ENCODE measurements around the gene MEX3B.
"Not testable (repeated sequence)": the region's sequence is repeated elsewhere in the genome, so short reads cannot be mapped to it uniquely, and the experiment has no call there.

MEX3B gene

GRCh38 chr15:82017656-82018055, 28.2 kb downstream of the MEX3B start:
- no peaks in the 10 kb centered on the region for H3K27me3 ChIP-seq (ENCODE audit: insufficient read depth, low read length, poor library complexity)
- no peak overlapping the region for H3K18ac ChIP-seq (ENCODE audit: low read length)
- no peak overlapping the region for H3K27ac ChIP-seq (ENCODE audit: low read depth, low read length)
- no peak overlapping the region for H4K8ac ChIP-seq (ENCODE audit: low read depth, low read length)
- H3K56ac ChIP-seq (ENCODE audit: low read length): no peak overlapping the region
- no peak overlapping the region for H2BK120ac ChIP-seq (ENCODE audit: low read depth, low read length)
- H3K36me3 ChIP-seq (ENCODE audit: control insufficient read depth, insufficient read depth, low read length): no peaks in the 10 kb centered on the region
- no peak overlapping the region for H3K4me3 ChIP-seq (ENCODE audit: low read length)
- no peak overlapping the region for H3K4me2 ChIP-seq (ENCODE audit: low read length)
- H2BK5ac ChIP-seq (ENCODE audit: low read length): no peak overlapping the region
- no CpG with 5 or more reads among the region's 7 CpGs for WGBS (ENCODE audit: extremely low coverage, insufficient coverage, low lambda C conversion rate)
- no peak overlapping the region for H3K23ac ChIP-seq (ENCODE audit: low read length)
- no peaks in the 10 kb centered on the region for H3K79me1 ChIP-seq (ENCODE audit: low read length)
- no peaks in the 10 kb centered on the region for H3K4me1 ChIP-seq (ENCODE audit: control insufficient read depth, low read depth, low read length)
- no peak overlapping the region for H3K4ac ChIP-seq (ENCODE audit: low read depth, low read length)
- no peak for DNase-seq
- no peak overlapping the region for H2BK15ac ChIP-seq (replicated peaks; ENCODE audit: low read depth)
- no peak overlapping the region for H2AK5ac ChIP-seq (ENCODE audit: low read length)
- H3K79me2 ChIP-seq (ENCODE audit: control insufficient read depth, insufficient read depth, low read length): no peaks in the 10 kb centered on the region
- H3K9ac ChIP-seq (ENCODE audit: low read length): no peak overlapping the region
- no peak overlapping the region for H4K5ac ChIP-seq (ENCODE audit: low read length)

GRCh38 chr15:82014989-82015388, 30.8 kb downstream of the MEX3B start:
- no peak overlapping the region for H3K4me2 ChIP-seq (ENCODE audit: low read length)
- H4K5ac ChIP-seq (ENCODE audit: low read length): no peak overlapping the region
- no peak overlapping the region for H2BK15ac ChIP-seq (replicated peaks; ENCODE audit: low read depth)
- H3K79me1 ChIP-seq (ENCODE audit: low read length): no peaks in the 10 kb centered on the region
- H3K79me2 ChIP-seq (ENCODE audit: control insufficient read depth, insufficient read depth, low read length): no peaks in the 10 kb centered on the region
- H3K27ac ChIP-seq (ENCODE audit: low read depth, low read length): no peak overlapping the region
- no peak overlapping the region for H3K4ac ChIP-seq (ENCODE audit: low read depth, low read length)
- no peak overlapping the region for H2BK120ac ChIP-seq (ENCODE audit: low read depth, low read length)
- no peak overlapping the region for H2AK5ac ChIP-seq (ENCODE audit: low read length)
- no peak overlapping the region for H2BK5ac ChIP-seq (ENCODE audit: low read length)
- H3K4me3 ChIP-seq (ENCODE audit: low read length): no peak overlapping the region
- H3K23ac ChIP-seq (ENCODE audit: low read length): no peak overlapping the region
- H3K18ac ChIP-seq (ENCODE audit: low read length): no peak overlapping the region
- DNase-seq: no peak
- no peaks in the 10 kb centered on the region for H3K27me3 ChIP-seq (ENCODE audit: insufficient read depth, low read length, poor library complexity)
- H4K8ac ChIP-seq (ENCODE audit: low read depth, low read length): no peak overlapping the region
- no peaks in the 10 kb centered on the region for H3K4me1 ChIP-seq (ENCODE audit: control insufficient read depth, low read depth, low read length)
- no peak overlapping the region for H3K9ac ChIP-seq (ENCODE audit: low read length)
- WGBS (ENCODE audit: extremely low coverage, insufficient coverage, low lambda C conversion rate): no CpG with 5 or more reads among the region's 3 CpGs
- H3K36me3 ChIP-seq (ENCODE audit: control insufficient read depth, insufficient read depth, low read length): no peaks in the 10 kb centered on the region
- no peak overlapping the region for H3K56ac ChIP-seq (ENCODE audit: low read length)

- Histone ChIP-seq H3K4me2 (ENCODE audit: low read length) (no peak overlapping the region), H2BK120ac (ENCODE audit: low read depth, low read length) (no peak overlapping the region), H4K5ac (ENCODE audit: low read length) (no peak overlapping the region), H3K4ac (ENCODE audit: low read depth, low read length) (no peak overlapping the region), H2AK5ac (ENCODE audit: low read length) (no peak overlapping the region), H4K8ac (ENCODE audit: low read depth, low read length) (no peak overlapping the region), H3K79me1 (ENCODE audit: low read length) (no peaks in the 10 kb centered on the region), H3K4me1 (ENCODE audit: control insufficient read depth, low read depth, low read length) (no peaks in the 10 kb centered on the region), H3K56ac (ENCODE audit: low read length) (no peak overlapping the region), H3K18ac (ENCODE audit: low read length) (no peak overlapping the region), H2BK15ac (replicated peaks; ENCODE audit: low read depth) (no peak overlapping the region), H2BK5ac (ENCODE audit: low read length) (no peak overlapping the region), H3K9ac (ENCODE audit: low read length) (no peak overlapping the region), H3K27me3 (ENCODE audit: insufficient read depth, low read length, poor library complexity) (no peaks in the 10 kb centered on the region), H3K79me2 (ENCODE audit: control insufficient read depth, insufficient read depth, low read length) (no peaks in the 10 kb centered on the region), H3K36me3 (ENCODE audit: control insufficient read depth, insufficient read depth, low read length) (no peaks in the 10 kb centered on the region), H3K27ac (ENCODE audit: low read depth, low read length) (no peak overlapping the region), H3K23ac (ENCODE audit: low read length) (no peak overlapping the region), H3K4me3 (ENCODE audit: low read length) (no peak overlapping the region)
- WGBS (ENCODE audit: extremely low coverage, insufficient coverage, low lambda C conversion rate): no CpG with 5 or more reads among the region's 7 CpGs
- no peak for DNase-seq
Measured at GRCh38 chr15:82012908-82013307, 32.9 kb downstream of the MEX3B start.

- Histone ChIP-seq H3K23ac (ENCODE audit: low read length) (no peak overlapping the region), H3K4ac (ENCODE audit: low read depth, low read length) (no peak overlapping the region), H3K4me1 (ENCODE audit: control insufficient read depth, low read depth, low read length) (no peaks in the 10 kb centered on the region), H3K18ac (ENCODE audit: low read length) (no peak overlapping the region), H2BK15ac (replicated peaks; ENCODE audit: low read depth) (no peak overlapping the region), H3K79me2 (ENCODE audit: control insufficient read depth, insufficient read depth, low read length) (no peaks in the 10 kb centered on the region), H3K9ac (ENCODE audit: low read length) (no peak overlapping the region), H2BK5ac (ENCODE audit: low read length) (no peak overlapping the region), H3K27ac (ENCODE audit: low read depth, low read length) (no peak overlapping the region), H2AK5ac (ENCODE audit: low read length) (no peak overlapping the region), H2BK120ac (ENCODE audit: low read depth, low read length) (no peak overlapping the region), H3K27me3 (ENCODE audit: insufficient read depth, low read length, poor library complexity) (no peaks in the 10 kb centered on the region), H4K8ac (ENCODE audit: low read depth, low read length) (no peak overlapping the region), H3K4me2 (ENCODE audit: low read length) (no peak overlapping the region), H3K4me3 (ENCODE audit: low read length) (no peak overlapping the region), H3K56ac (ENCODE audit: low read length) (no peak overlapping the region), H3K36me3 (ENCODE audit: control insufficient read depth, insufficient read depth, low read length) (no peaks in the 10 kb centered on the region), H4K5ac (ENCODE audit: low read length) (no peak overlapping the region), H3K79me1 (ENCODE audit: low read length) (no peaks in the 10 kb centered on the region)
- no peak for DNase-seq
- no CpG with 5 or more reads among the region's 1 CpG for WGBS (ENCODE audit: extremely low coverage, insufficient coverage, low lambda C conversion rate)
Measured at GRCh38 chr15:82005239-82005638, 40.6 kb downstream of the MEX3B start.

GRCh38 chr15:82003916-82004315, 41.9 kb downstream of the MEX3B start:
- Histone ChIP-seq H3K79me1 (ENCODE audit: low read length) (no peaks in the 10 kb centered on the region), H2BK5ac (ENCODE audit: low read length) (no peak overlapping the region), H3K4ac (ENCODE audit: low read depth, low read length) (no peak overlapping the region), H3K23ac (ENCODE audit: low read length) (no peak overlapping the region), H3K4me3 (ENCODE audit: low read length) (no peak overlapping the region), H3K9ac (ENCODE audit: low read length) (no peak overlapping the region), H4K5ac (ENCODE audit: low read length) (no peak overlapping the region), H3K4me2 (ENCODE audit: low read length) (no peak overlapping the region), H3K56ac (ENCODE audit: low read length) (no peak overlapping the region), H2AK5ac (ENCODE audit: low read length) (no peak overlapping the region), H3K18ac (ENCODE audit: low read length) (no peak overlapping the region), H3K27ac (ENCODE audit: low read depth, low read length) (no peak overlapping the region), H3K79me2 (ENCODE audit: control insufficient read depth, insufficient read depth, low read length) (no peaks in the 10 kb centered on the region), H2BK120ac (ENCODE audit: low read depth, low read length) (no peak overlapping the region), H3K27me3 (ENCODE audit: insufficient read depth, low read length, poor library complexity) (no peaks in the 10 kb centered on the region), H3K4me1 (ENCODE audit: control insufficient read depth, low read depth, low read length) (no peaks in the 10 kb centered on the region), H2BK15ac (replicated peaks; ENCODE audit: low read depth) (no peak overlapping the region), H4K8ac (ENCODE audit: low read depth, low read length) (no peak overlapping the region), H3K36me3 (ENCODE audit: control insufficient read depth, insufficient read depth, low read length) (no peaks in the 10 kb centered on the region)
- no peak for DNase-seq
- WGBS (ENCODE audit: extremely low coverage, insufficient coverage, low lambda C conversion rate): no CpG with 5 or more reads among the region's 3 CpGs

- H3K79me2 ChIP-seq (ENCODE audit: control insufficient read depth, insufficient read depth, low read length); H3K4ac ChIP-seq (ENCODE audit: low read depth, low read length); H3K9ac ChIP-seq (ENCODE audit: low read length); H3K4me3 ChIP-seq (ENCODE audit: low read length); H3K36me3 ChIP-seq (ENCODE audit: control insufficient read depth, insufficient read depth, low read length); H3K27ac ChIP-seq (ENCODE audit: low read depth, low read length); H3K23ac ChIP-seq (ENCODE audit: low read length); H3K79me1 ChIP-seq (ENCODE audit: low read length); H2BK15ac ChIP-seq (replicated peaks; ENCODE audit: low read depth); H4K8ac ChIP-seq (ENCODE audit: low read depth, low read length); H3K27me3 ChIP-seq (ENCODE audit: insufficient read depth, low read length, poor library complexity); H2AK5ac ChIP-seq (ENCODE audit: low read length); H3K4me2 ChIP-seq (ENCODE audit: low read length); H2BK5ac ChIP-seq (ENCODE audit: low read length); H3K4me1 ChIP-seq (ENCODE audit: control insufficient read depth, low read depth, low read length); H4K5ac ChIP-seq (ENCODE audit: low read length); H2BK120ac ChIP-seq (ENCODE audit: low read depth, low read length); H3K18ac ChIP-seq (ENCODE audit: low read length): not testable (repeated sequence)
- no CpG with 5 or more reads among the region's 22 CpGs for WGBS (ENCODE audit: extremely low coverage, insufficient coverage, low lambda C conversion rate)
- DNase-seq: peak; percentile 6
- peak overlapping the region; percentile 56 for H3K56ac ChIP-seq (ENCODE audit: low read length)
Measured at GRCh38 chr15:81995081-81995480, 50.7 kb downstream of the MEX3B start.
